HuH-7.5 (cell line): ENCODE data around the gene ZNF521.

Experiments
- DNase-seq: peaks from one replicate; pipeline ENCODE4 v3.0.0; 2011; ENCODE audit warnings: low spot score

Gene ZNF521

GRCh38 chr18:25121442-25121841, 230.5 kb downstream of the ZNF521 start:
- no peak for DNase-seq

GRCh38 chr18:25113566-25113965, 238.4 kb downstream of the ZNF521 start:
- DNase-seq, result no peak

DNA sequence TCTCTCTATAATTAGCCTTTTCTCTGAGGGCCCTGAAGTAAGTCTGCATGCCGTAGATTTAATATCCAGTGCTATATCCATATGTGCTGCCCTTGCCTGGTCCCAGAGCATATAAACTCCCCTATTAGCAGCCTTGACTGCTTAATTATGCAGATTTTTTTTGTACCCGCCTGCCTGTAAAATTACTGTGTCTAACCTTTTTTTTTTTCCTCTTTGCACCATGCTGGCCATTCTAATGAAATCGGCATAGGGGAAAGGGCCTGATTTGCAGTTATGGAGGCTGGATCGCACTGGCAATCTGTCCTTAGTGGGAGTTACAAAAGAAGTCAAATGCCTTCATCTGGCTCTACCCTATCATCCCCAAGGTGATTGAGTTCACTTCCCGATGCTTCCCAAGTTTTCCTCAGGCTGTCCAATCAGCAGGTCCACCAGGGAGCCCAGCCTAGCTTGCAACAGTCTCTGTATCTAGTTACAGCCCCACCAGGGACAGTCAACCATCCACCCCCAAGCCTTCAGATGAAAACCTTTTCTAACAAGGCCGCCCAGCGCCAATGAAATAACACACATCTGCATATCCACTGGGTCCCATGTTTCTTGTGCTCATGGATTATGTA, 239.0 kb downstream of the ZNF521 start:
- no peak for DNase-seq

DNA sequence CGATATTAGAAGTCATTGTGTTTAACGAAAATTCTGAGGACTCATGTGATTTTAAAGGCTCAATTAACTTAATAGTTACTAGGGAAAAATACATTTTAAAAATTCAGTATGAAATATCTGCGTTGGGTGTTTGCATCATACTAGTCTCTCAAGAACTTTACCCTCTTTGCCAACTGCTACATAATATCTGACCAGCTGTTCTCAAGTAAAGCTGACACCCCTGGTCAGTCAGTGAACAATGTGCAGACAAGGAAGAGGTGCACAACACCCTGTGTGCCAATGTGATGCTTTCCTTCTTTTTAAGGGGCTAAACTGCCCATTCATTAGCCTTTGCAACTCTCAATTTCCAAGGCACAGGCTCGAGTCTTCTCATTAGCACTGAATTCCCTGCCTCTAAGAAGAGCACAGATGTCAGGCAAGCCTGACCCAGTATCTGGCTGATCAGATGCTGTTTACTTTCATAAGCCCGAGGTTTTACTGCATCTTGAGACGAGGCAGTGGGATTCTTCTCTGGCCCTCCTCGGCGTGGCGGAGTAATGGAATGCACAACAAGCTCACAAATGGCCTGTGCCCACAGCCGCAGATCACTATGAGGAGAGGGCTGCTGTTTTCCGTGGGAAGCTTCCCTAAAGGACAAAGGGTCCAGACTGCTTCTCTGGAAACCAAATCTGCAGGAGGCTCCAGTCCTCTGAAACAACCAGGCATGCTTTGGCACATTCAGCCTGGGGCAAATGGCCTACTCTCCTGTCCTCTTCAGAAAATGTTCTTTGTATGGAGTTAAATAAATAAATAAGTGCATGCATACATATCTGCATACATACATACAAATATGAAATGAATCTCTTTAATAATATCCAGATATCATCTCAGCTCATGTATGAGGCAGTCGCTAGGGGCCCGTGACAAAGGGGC, 240.3 kb downstream of the ZNF521 start:
- no peak for DNase-seq

DNA sequence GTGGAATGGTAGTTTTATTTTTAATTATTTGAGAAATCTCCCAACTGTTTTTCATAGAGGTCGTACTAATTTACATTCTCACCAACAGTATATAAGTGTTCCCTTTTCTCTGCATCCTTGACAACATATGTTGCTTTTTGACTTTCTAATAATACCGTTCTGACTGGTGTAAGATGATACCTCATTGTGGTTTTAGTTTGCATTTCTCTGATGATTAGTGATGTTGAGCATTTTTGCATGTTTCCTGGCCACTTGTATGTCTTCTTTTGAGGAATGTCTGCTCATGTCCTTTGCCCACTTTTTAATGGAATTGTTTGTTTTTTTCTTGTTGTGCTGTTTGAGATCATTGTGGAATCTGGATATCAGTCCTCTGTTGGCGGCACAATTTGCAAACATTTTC, 242.5 kb downstream of the ZNF521 start:
- DNase-seq, result no peak

GRCh38 chr18:25103468-25104155, 248.4 kb downstream of the ZNF521 start:
- no peak for DNase-seq

- no peak for DNase-seq
Observed at GRCh38 chr18:25102662-25103061, 249.3 kb downstream of the ZNF521 start.

GRCh38 chr18:25100418-25100817, 251.5 kb downstream of the ZNF521 start:
- no peak for DNase-seq

- no peak for DNase-seq
Observed at GRCh38 chr18:25099895-25100294, 252.1 kb downstream of the ZNF521 start.

DNA sequence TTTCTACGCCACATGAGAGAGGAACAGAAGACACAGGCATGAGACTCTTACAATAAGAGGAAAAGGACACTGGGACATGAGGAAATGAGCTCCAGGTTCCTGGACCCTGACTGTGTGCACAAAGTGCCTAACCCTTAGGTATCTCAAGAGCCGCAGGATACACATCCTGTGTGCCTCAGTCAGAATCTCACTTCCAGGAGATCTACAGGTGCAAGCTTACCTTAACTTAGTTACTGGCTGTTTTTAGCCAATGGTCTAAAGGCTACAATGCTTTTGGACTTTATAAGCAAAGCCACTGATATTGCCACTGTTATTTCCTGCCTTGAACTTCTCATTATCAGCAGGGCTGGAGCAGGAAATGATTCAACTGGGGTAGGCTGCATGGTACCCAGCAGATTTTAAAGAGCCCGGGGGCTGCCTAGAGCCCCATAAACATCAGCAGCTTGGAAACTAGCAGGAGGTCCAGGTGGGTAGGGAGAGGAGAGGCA, 254.4 kb downstream of the ZNF521 start:
- no peak for DNase-seq

DNA sequence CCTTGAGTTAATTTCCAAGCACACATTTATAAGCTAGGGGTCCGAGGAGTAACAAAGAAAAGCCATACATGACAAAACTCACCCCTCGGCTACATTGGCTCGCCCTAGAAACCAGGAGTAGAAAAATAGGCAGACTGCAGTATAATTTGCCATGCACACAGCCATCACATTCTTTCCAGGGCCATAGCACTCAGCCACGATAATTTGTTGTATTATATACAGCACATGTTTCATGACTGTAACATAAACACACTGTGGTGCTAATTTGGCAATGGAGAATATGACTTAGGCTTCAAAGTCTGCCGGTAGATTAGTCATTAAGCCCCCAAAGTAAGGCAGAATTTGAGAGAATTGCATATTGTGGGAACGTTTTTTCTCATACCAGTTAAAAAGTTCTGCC, 254.9 kb downstream of the ZNF521 start:
- DNase-seq, result no peak

DNA sequence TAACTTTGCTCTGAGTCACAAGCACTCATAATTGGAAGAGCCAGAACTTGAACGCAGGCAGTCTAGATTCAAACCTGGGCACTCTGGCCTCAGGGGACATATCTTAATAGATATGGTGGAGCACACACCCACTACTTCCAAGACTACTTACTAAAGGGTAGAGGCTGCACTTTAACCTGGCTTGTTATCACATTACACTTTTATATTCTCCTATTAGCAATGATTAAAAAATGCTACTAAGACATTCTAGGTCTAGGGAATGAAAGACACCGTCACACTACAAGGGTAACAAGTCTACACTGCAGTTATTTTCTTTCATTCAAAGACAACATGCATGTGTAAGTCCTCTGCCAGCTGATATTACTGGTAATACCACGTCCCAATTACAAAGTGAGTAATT, 258.8 kb downstream of the ZNF521 start:
- DNase-seq, result no peak

DNA sequence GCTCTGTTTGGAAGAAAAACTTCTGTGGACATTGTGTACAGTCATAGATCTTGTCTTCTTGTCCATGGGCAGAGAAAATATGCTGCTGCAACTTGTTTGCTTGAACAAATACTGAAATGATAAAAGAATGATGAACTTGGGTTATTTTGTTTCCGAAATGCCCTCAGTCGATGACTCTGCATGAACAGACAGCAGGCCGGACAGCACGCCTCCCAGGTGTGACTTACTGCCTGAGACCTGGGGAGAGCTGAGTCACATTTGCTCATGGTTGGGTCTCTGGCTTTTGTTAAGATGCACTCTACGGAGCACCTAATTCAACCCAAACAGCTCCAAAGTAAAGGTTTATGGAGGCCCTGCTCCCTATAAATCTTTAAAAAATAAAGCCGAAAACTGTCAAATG, 262.5 kb downstream of the ZNF521 start:
- DNase-seq, result no peak

DNA sequence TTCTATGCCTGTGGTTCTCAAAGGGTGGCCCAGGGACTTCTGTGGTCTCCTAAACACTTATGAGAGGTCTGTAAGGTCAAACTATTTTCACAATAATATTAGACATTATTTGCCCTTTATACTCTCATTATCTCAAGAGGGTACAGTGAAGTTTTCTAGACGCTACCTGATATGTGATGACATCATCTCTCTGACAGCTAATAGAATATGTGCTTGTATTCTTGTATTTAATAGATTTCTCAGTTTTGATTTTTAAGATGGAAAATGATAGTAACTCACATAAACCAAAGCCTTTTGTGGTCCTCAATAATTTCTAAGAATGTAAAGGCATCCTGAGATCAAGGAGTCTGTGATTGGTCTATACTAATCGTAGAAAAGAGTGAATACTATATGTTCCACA, 265.1 kb downstream of the ZNF521 start:
- no peak for DNase-seq

DNA sequence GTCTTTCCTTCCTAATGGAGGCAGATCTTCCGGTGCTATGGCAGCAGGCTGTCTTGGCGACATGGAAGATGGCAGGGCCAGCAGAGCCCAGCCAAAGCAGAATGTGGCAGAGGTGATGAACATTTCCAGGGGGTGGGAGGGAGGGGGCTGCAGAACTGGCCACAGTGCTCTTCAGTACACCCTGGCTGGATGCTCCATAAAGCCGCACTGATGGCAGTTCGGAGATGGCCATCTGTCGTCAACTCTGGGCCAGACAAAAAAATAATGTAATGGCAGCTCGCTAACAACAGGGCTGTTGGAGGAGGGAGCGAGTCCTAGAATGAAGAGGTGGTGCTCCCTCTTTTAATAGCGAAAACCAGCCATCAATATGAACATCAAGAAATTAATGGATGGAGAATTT, 271.0 kb downstream of the ZNF521 start:
- no peak for DNase-seq

DNA sequence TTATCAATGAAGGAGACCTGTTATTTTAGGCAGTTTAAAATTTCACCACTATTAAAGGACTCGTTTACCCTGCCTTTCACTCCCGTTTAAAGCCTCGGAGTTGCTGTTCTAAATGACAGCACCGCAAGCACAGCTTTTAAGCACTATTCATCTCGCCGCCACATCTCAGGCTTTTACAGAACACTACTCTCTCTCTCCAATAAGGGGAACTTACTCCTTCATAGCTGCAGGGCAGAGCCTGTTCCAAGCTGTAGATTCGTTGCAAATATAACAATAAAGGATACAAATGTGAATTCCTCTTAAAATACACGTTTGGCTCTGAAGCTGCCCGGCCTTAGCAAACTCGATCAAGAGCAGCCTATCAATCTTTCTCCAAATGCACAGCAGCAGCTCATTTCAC, 271.8 kb downstream of the ZNF521 start:
- DNase-seq, result no peak

GRCh38 chr18:25077944-25078723, 273.8 kb downstream of the ZNF521 start:
- DNase-seq, result no peak

DNA sequence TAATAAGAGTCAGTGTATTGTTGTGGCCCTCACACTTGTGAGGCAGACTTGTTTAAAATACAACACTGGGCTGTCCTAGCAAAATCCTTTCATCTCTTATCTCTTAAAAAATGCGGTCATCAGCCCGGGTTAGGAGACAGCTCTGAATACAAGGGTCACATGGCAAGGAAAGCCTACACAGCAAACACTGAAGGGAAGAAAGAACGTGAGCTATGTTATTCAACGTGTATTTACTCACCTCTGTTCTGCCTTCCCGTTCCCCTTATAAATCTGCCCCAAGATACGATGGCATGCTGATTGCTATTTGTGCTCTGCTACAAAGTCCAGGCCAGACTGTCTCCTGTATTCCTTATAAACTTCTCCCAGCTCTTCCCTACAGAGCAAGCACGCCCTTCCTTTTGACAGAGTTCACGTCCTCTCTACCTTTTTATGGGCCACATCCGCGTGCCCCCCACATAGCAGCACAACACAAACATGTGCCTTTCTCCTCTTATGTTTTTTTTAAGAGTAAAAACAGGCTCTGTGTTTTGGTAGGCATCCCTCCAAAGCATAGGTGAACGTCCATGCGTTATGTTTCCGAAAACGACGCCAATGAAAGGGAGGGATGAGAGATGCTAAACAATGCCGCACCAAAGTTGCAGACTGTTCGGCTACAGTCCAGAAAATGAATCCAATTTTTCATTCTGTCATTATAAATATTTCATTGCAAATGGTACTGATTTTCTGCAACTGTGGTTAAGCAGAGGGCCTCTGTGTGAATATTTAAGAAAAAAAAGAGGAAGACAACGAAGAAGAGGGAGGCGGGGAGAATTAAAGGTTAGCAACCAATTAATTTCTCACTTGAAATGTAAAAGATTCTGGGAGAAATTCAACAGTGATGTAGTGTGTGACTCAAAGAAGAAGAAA, 274.7 kb downstream of the ZNF521 start:
- no peak for DNase-seq

DNA sequence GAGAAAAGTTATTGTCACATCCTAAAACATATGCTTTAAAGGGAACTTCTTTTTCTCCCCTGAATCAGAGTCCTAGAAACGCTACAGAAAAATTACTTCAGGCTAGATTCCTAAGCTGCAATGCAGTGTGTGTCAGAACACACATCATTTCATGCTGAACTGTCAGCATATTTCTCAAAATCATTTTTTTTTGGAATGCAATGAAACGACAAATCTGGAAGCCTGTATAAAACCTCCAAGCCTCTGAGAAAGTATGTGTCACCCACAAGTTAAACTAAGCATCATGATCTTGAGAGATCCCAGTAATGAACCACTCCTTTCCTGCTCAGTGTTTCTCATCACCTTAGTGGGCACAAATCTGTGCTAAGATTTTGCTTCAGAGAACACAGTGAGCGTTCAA, 276.2 kb downstream of the ZNF521 start:
- DNase-seq, result no peak

GRCh38 chr18:25075331-25075730, 276.6 kb downstream of the ZNF521 start:
- DNase-seq, result no peak

- DNase-seq, result no peak
Observed at GRCh38 chr18:25074925-25075324, 277.0 kb downstream of the ZNF521 start.
